K562 (cell line): Measurements from ENCODE around the gene PLAC1. TPM values are rescaled to one million over a fixed set of nuclear protein-coding genes. Genes with fewer than 3 reads are reported as not detected.

Experiments
- ATAC-seq: fragments of 200-7000 bp; cut with Tn5 transposase; 3 replicates; pipeline ENCODE4 v1.9.1; 2020; ENCODE audit warnings: moderate library complexity
- BruUV-seq: library from RNA; stranded (reverse); fragments of 400-500 nt; replicated peaks from 2 replicates; lab custom pipeline; 2021; lab: Mats Ljungman, UMichigan
- CTCF ChIA-PET: fragments of 300-600 bp; formaldehyde crosslinking; extraction: SDS; loops from one replicate; lab custom pipeline; 2021; ENCODE audit warnings: low intra/inter-chr PET ratio; lab: Yijun Ruan, JAX
- POLR2A ChIA-PET: fragments of 300-600, 350-650 bp; sonication (Branson Sonifier 250); formaldehyde crosslinking; extraction: SDS; loops from one replicate; lab custom pipeline; 2021; ENCODE audit warnings: antibody characterized with exemption, inconsistent platforms; lab: Yijun Ruan, JAX
- DNase-seq, 4 experiments: peaks; one replicate each; pipeline versions ENCODE4 v3.0.0 to v3.0.0-alpha.2; 2011 to 2018; ENCODE audit warnings: low spot score in 3 of 4, mixed read lengths in 3 of 4; ENCODE audit errors: extremely low read depth in 1 of 4
- FAIRE-seq: peaks from 2 replicates; lab custom pipeline; 2011; peaks lifted over from hg19 to GRCh38; lab: Jason Lieb, UNC
- H2AFZ ChIP-seq: 2 replicates; pipeline ENCODE4 v1.6.0; 2011; ENCODE audit warnings: low read depth, low read length, control low read depth, inconsistent platforms
- H3K27ac ChIP-seq: fragments of 200-600 bp; 3 replicates; pipeline ENCODE4 v1.8.0; 2011; ENCODE audit warnings: low read depth, mild to moderate bottlenecking, control low read depth, inconsistent platforms, low read length, moderate library complexity, mixed read lengths; ENCODE audit errors: extremely low read depth
- H3K27me3 ChIP-seq, 2 experiments: fragments of 300-600 bp in 1 of 2; 2 replicates in 1 of 2; 3 replicates in 1 of 2; pipeline versions ENCODE4 v1.6.0 to v1.8.0; 2011; ENCODE audit warnings: inconsistent platforms in 2 of 2, low read length in 2 of 2, mild to moderate bottlenecking in 1 of 2, mixed read lengths in 1 of 2, moderate library complexity in 1 of 2; ENCODE audit not compliant: control insufficient read depth in 2 of 2, insufficient read depth in 2 of 2
- H3K36me3 ChIP-seq: fragments of 300-600 bp; 3 replicates; pipeline ENCODE4 v1.8.0; 2011; ENCODE audit warnings: mild to moderate bottlenecking, low read length, inconsistent platforms; ENCODE audit not compliant: control insufficient read depth, insufficient read depth
- H3K4me1 ChIP-seq, 2 experiments: fragments of 200-600 bp in 1 of 2; replicated peaks in 1 of 2; 2 replicates in 1 of 2; 3 replicates in 1 of 2; pipeline versions ENCODE4 v1.5.1 to v1.8.0; 2011; ENCODE audit warnings: inconsistent platforms in 2 of 2, low read length in 2 of 2, mild to moderate bottlenecking in 1 of 2, mixed read lengths in 1 of 2, moderate library complexity in 1 of 2; ENCODE audit not compliant: control insufficient read depth in 2 of 2, insufficient read depth in 2 of 2
- H3K4me2 ChIP-seq: 2 replicates; pipeline ENCODE4 v1.6.1; 2011; ENCODE audit warnings: low read length, control low read depth, inconsistent platforms, mixed read lengths; ENCODE audit not compliant: insufficient read depth
- H3K4me3 ChIP-seq: fragments of 200-600 bp; sonication (generic), shearing (Covaris generic); 2 replicates; pipeline ENCODE4 v1.5.1; 2016; ENCODE audit warnings: control low read depth, inconsistent platforms
- H3K79me2 ChIP-seq: fragments of 200-600 bp; 3 replicates; pipeline ENCODE4 v1.8.0; 2011; ENCODE audit warnings: low read length, inconsistent platforms; ENCODE audit not compliant: control insufficient read depth, insufficient read depth
- H3K9ac ChIP-seq, 2 experiments: 2 replicates each; pipeline versions ENCODE4 v1.6.0 to v1.6.1; 2011; ENCODE audit warnings: low read depth in 2 of 2, low read length in 2 of 2, control low read depth in 1 of 2, inconsistent platforms in 1 of 2, mild to moderate bottlenecking in 1 of 2, mixed read lengths in 1 of 2; ENCODE audit not compliant: insufficient read depth in 1 of 2
- H3K9me1 ChIP-seq: one replicate; pipeline ENCODE4 v1.6.0; 2011; ENCODE audit warnings: inconsistent platforms, mild to moderate bottlenecking, low read length, moderate library complexity; ENCODE audit not compliant: control insufficient read depth, insufficient read depth
- H3K9me3 ChIP-seq: replicated peaks from 2 replicates; pipeline ENCODE4 v1.5.1; 2011; ENCODE audit warnings: low read depth, low read length, inconsistent platforms; ENCODE audit not compliant: control insufficient read depth, insufficient read depth
- H4K20me1 ChIP-seq: replicated peaks from 2 replicates; pipeline ENCODE4 v1.6.1; 2011; ENCODE audit warnings: low read length, inconsistent platforms, mixed read lengths; ENCODE audit not compliant: control insufficient read depth, insufficient read depth
- CBX8 ChIP-seq: fragments of 200-600 bp; sonication (generic); IDR thresholded peaks from 2 replicates; pipeline ENCODE4 v1.6.1; 2012; ENCODE audit warnings: borderline replicate concordance, mixed run types, low read depth, mild to moderate bottlenecking, moderate library complexity, mixed read lengths, low read length, control low read depth, inconsistent platforms; ENCODE audit not compliant: poor library complexity, severe bottlenecking; ENCODE audit errors: extremely low read depth
- CTCFL ChIP-seq: IDR thresholded peaks from 2 replicates; pipeline ENCODE4 v1.6.1; 2011; ENCODE audit warnings: borderline replicate concordance, low read depth, mild to moderate bottlenecking, moderate library complexity, low read length; ENCODE audit not compliant: insufficient read depth, poor library complexity, severe bottlenecking
- E2F5 ChIP-seq: sonication (generic); formaldehyde crosslinking; IDR thresholded peaks from 2 replicates; pipeline ENCODE4 v1.8.0; 2022; ENCODE audit warnings: mild to moderate bottlenecking, missing genetic modification reagents
- ELF2 ChIP-seq: fragments of 250-450 bp; sonication (Bioruptor Pico); IDR thresholded peaks from 2 replicates; pipeline ENCODE4 v1.5.0; 2021; ENCODE audit warnings: mild to moderate bottlenecking
- MTA2 ChIP-seq: fragments of 450-650 bp; IDR thresholded peaks from 2 replicates; pipeline ENCODE4 v1.6.1; 2016; ENCODE audit warnings: low read depth
- NCOA2 ChIP-seq, 2 experiments: fragments of 450-650 bp; IDR thresholded peaks; 2 replicates each; pipeline ENCODE4 v1.6.1; 2018; ENCODE audit warnings: mild to moderate bottlenecking in 2 of 2, moderate library complexity in 1 of 2; ENCODE audit not compliant: partially characterized antibody in 2 of 2
- NFXL1 ChIP-seq: fragments of 450-650 bp; formaldehyde crosslinking; IDR thresholded peaks from 2 replicates; pipeline ENCODE4 v1.4.0; 2021; ENCODE audit warnings: mild to moderate bottlenecking
- NR4A1 ChIP-seq, 2 experiments: fragments of 250-450 bp in 1 of 2; fragments of 450-650 bp in 1 of 2; sonication (Bioruptor Pico) in 1 of 2; IDR thresholded peaks; 2 replicates each; pipeline versions ENCODE4 v1.4.0 to v1.6.1; 2016 to 2020; ENCODE audit warnings: mild to moderate bottlenecking in 2 of 2, missing compliant biosample characterization in 1 of 2, missing genetic modification characterization in 1 of 2, moderate library complexity in 1 of 2
- PML ChIP-seq: IDR thresholded peaks from 2 replicates; pipeline ENCODE4 v1.6.1; 2012; ENCODE audit warnings: low read length, inconsistent platforms
- SP1 ChIP-seq: sonication (generic); formaldehyde crosslinking; IDR thresholded peaks from 2 replicates; pipeline ENCODE4 v1.8.1; 2022; ENCODE audit warnings: mild to moderate bottlenecking, missing genetic modification reagents
- STAG1 ChIP-seq: sonication (generic); formaldehyde crosslinking; IDR thresholded peaks from 2 replicates; pipeline ENCODE4 v1.5.0; 2020; ENCODE audit warnings: missing genetic modification reagents, borderline replicate concordance
- THAP7 ChIP-seq: fragments of 250-450 bp; sonication (Bioruptor Pico); IDR thresholded peaks from 2 replicates; pipeline ENCODE4 v1.5.0; 2021
- ZEB2 ChIP-seq: fragments of 450-650 bp; IDR thresholded peaks from 2 replicates; pipeline ENCODE4 v1.6.1; 2016
- ZKSCAN3 ChIP-seq: fragments of 250-450 bp; sonication (Bioruptor Pico); IDR thresholded peaks from 2 replicates; pipeline ENCODE4 v1.4.0; 2020
- WGBS: fragments of 100-300 bp; shearing (Covaris generic); methylation state at CpG from one replicate; pipeline ENCODE4 v1.1.6; 2016; ENCODE audit warnings: low coverage, mixed read lengths; ENCODE audit not compliant: insufficient coverage; ENCODE audit errors: missing lambda C conversion rate; 5-methylcytosine and 5-hydroxymethylcytosine counted together
- in situ Hi-C: fragments of 300-500 bp; cut with MboI; formaldehyde crosslinking; loops from 4 replicates; pipeline ENCODE4 v1.15.0; 2018; ENCODE audit warnings: inconsistent platforms, mixed read lengths
- intact Hi-C: fragments of 100-400 bp; cut with micrococcal nuclease; formaldehyde crosslinking; loops from 2 replicates; pipeline ENCODE4 v1.14.2; 2022
- polyA plus RNA-seq, 8 experiments: library from polyadenylated mRNA; depleted of rRNA in 4 of 8; stranded (reverse) in 5 of 8; unstranded in 3 of 8; fragments of >200 nt; fragmentation: Nextera tagmentation in 2 of 8; fragmentation: Illumina TruSeq in 1 of 8; extraction: Ambion mirVana in 2 of 8; extraction: Trizol in 1 of 8; gene quantifications; 2 replicates each; pipeline versions ENCODE4 v1.2.1 to v1.2.3, GENCODE V29; 2011 to 2014; ENCODE audit warnings: inconsistent platforms in 1 of 8, missing spikeins in 1 of 8
- total RNA-seq, 7 experiments: library from RNA; depleted of rRNA in 6 of 7; stranded (reverse); fragments of >200 nt in 6 of 7; fragmentation: Illumina TruSeq in 2 of 7; extraction: Trizol in 2 of 7; gene quantifications; 2 replicates each; pipeline versions ENCODE4 v1.2.1 to v1.2.3, GENCODE V29; 2011 to 2021; ENCODE audit warnings: low replicate concordance in 1 of 7

PLAC1 gene
- total and polyA plus RNA-seq, 9 of the 15 experiments (the other 6 are each of a cell fraction or from before 2014, with no cell fraction given), result 0.82 to 9.1 (median 1.7) TPM

GRCh38 chrX:134693644-134694043 lies 35.4 kb upstream of the PLAC1 start:
- Histone ChIP-seq H3K27ac (no peak overlapping the region), H3K9me3 (no peaks in the 10 kb centered on the region), H3K9me1 (no peaks in the 10 kb centered on the region), H3K27me3 (no peaks in the 10 kb centered on the region), H3K4me2 (no peak overlapping the region), H3K4me3 (no peak overlapping the region), H3K4me1 (no peaks in the 10 kb centered on the region), H4K20me1 (no peaks in the 10 kb centered on the region), H2AFZ (no peak overlapping the region), H3K79me2 (no peaks in the 10 kb centered on the region), H3K9ac (no peak overlapping the region), H3K36me3 (no peaks in the 10 kb centered on the region)
- FAIRE-seq (no peak), DNase-seq (no peak), ATAC-seq (no peak)
- ChIA-PET CTCF (interaction anchor here (0.6 kb wide), 1 partner anchor 124 kb away, joined by 3 read pairs; no protein-coding TSS in a partner anchor), POLR2A (interaction anchor here (1.1 kb wide), 1 partner anchor 9 kb away, joined by 3 read pairs; no protein-coding TSS in a partner anchor)
- intact Hi-C loops (no loop called here), in situ Hi-C loops (no loop called here)
- no TSS peak for BruUV-seq
- 10% methylated on average over 2 of the region's 2 CpGs for WGBS
- TF ChIP-seq NR4A1 (CRISPR knock-in tag; IDR thresholded peaks at IDR 0.05) (no peak), NR4A1 (tag; IDR thresholded peaks at IDR 0.05) (no peak), SP1 (CRISPR knock-in tag) (no peak), STAG1 (CRISPR knock-in tag) (no peak), THAP7 (no peak), MTA2 (no peak), ZKSCAN3 (CRISPR knock-in tag) (no peak), ELF2 (CRISPR knock-in tag) (no peak), PML (no peak), NFXL1 (CRISPR knock-in tag) (no peak), CBX8 (no peak), ZEB2 (no peak), CTCFL (no peak), NCOA2 (IDR thresholded peaks at IDR 0.05; ENCODE audit: partially characterized antibody in 2 of 2) (no peak), E2F5 (CRISPR knock-in tag) (no peak)
